ENCODE measurements around the gene RTL10.
"Not testable (repeated sequence)": the region's sequence is repeated elsewhere in the genome, so short reads cannot be mapped to it uniquely, and the experiment has no call there.

Gene RTL10

DNA sequence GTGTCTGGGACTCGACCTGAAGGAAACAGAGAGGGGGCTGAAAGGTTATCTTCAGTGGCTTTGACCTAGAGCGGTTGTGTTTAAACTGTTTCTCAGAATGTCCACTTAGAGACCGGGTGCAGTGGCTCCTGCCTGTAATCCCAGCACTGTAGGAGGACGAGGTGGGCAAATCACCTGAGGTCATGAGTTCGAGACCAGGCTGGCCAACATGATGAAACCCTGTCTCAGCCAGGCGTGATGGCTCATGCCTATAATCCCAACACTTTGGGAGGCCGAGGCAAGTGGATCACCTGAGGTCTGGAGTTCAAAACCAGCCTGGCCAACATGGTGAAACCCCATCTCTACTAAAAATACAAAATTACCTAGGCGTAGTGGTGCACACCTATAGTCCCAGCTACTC, 28.8 kb upstream of the RTL10 start:
- H3K27ac Mint-ChIP-seq; H3K36me3 Mint-ChIP-seq (ENCODE audit: low read depth); DNase-seq; H3K9me3 Mint-ChIP-seq; H3K27me3 Mint-ChIP-seq; H3K4me3 Mint-ChIP-seq: not testable (repeated sequence)
- peaks cover 34% of the 10 kb centered on the region for H3K4me1 Mint-ChIP-seq (ENCODE audit: low read depth)

DNA sequence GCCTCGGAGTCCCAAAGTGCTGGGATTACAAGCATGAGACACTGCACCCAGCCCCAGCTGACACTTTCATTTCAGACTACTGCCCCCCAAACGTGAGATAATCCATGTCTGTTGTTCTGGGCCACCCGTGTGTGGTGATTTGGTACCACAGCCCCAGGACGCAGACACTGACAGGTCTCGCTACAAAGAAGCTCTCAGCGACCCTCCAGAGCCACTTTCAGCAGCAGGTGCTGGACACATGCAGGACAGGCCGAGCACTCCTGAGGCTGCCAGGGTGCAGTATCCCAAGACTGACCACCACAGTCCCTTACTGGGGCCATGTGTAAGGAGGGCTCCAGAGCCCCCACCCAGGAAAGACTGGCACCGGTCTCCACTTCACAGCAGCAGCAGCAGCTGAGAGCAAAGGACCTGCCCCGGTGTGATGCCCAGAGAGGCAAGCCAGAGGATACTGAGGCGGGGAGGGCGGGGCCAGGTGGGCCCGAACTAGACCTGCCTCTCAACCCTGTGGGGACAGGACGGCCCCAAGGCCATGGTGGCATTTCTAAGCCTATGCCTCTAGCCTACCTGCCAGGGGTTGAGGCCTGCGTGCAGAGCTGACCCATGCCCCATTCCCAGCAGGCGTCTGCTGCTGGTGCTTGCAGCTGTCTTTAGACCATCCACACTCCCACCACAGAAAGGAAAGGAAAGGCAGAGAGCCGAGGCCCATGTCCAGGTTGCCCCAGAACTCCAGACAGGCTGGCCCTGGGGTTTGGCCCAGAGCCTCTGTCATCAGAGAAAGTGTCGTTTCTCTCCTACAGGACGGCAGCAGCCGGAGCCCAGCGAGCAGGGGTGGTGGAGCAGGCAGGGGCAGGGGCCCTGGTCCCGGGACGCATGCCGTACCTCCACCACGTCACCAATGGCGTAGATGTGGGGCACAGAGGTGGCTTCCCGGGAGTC, 28.0 kb upstream of the RTL10 start:
- Mint-ChIP-seq H3K27me3 (no peaks in the 10 kb centered on the region), H3K4me3 (no peak overlapping the region), H3K36me3 (ENCODE audit: low read depth) (peaks cover 4% of the 10 kb centered on the region), H3K4me1 (ENCODE audit: low read depth) (peaks cover 26% of the 10 kb centered on the region), H3K27ac (no peak overlapping the region), H3K9me3 (no peaks in the 10 kb centered on the region)
- DNase-seq: peak; percentile 26

DNA sequence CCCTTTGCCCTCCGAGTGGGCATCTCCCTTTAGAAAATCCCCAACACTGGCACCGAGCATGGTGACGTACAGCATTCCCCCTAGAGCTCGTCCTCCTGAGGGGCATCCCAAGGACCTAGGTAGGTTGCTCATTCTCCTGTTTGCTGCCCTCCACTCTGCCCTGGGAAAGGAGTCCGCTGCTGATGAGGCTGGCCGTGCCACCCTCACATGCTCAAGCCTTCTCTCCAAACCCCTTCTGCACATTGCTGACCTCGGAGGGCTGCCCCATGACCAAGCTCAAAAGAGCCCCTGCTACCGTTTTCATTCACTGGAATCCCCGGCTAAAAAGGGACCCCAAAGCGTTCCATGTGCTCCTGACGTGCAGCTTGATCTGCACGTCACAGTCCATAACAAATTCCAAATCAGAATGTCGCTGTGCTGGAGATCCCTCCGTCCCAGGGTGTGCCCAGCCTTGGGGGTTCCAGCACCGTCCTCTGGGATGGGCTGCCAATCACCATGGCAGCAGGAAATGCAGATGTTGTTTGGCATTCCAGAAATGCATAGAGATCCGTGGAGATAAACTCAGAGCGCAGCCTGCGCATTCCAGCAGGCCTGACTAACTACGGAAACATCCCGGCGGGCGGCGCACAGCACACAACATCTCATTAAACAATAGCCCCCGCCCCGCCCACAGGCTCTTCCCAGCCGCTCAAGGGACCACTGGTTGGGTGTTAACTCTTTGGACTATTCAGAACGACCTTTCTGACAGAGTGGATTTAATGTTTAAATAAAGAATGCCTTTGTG, 26.3 kb upstream of the RTL10 start:
- H3K27me3 Mint-ChIP-seq: no peaks in the 10 kb centered on the region
- H3K4me1 Mint-ChIP-seq (ENCODE audit: low read depth): peaks cover 9% of the 10 kb centered on the region
- H3K36me3 Mint-ChIP-seq (ENCODE audit: low read depth): no peaks in the 10 kb centered on the region
- H3K4me3 Mint-ChIP-seq: no peak overlapping the region
- no peak overlapping the region for H3K27ac Mint-ChIP-seq
- no peaks in the 10 kb centered on the region for H3K9me3 Mint-ChIP-seq
- DNase-seq: peak; percentile 17

DNA sequence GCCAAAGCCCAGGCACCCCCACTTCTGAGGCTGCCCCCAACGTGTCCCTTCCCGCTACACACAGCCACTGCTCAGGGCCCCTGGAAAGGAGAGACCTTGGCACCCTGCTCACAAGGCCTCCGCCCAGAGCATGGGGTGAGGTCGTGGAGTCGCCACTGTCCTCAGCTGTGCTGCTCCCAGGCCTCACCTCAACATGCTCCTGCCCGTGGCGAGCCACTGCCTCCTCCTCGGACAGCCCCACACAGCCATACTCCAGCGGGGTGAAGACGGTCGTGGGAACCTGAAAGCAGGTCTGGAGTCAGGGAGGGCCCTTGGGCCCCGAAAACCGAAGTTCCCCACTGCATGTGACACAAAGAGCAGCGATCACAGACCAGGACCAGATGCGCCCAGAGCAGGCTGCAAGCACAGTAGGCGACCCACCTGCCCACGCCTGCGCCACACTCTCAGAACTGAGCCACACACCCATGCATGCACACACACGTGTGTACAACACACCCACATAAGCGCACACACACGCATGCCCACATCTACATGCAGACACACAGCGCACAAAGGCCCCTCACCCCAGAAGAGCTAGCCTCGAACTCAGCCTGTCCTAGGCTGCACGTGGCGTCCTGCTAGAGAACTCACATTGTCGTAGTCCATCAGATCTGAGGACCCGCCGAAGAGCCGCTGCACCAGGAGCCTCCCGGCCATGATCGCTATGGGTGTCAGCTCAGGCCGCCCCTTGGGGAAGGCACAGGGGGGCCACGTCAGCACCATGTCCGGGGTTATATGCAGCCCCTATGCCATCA, 25.5 kb upstream of the RTL10 start:
- DNase-seq: peak; percentile 22
- H3K27me3 Mint-ChIP-seq: no peaks in the 10 kb centered on the region
- H3K4me1 Mint-ChIP-seq (ENCODE audit: low read depth): peaks cover 2% of the 10 kb centered on the region
- H3K36me3 Mint-ChIP-seq (ENCODE audit: low read depth): no peaks in the 10 kb centered on the region
- H3K4me3 Mint-ChIP-seq: no peak overlapping the region
- H3K9me3 Mint-ChIP-seq: no peaks in the 10 kb centered on the region
- H3K27ac Mint-ChIP-seq: no peak overlapping the region

DNA sequence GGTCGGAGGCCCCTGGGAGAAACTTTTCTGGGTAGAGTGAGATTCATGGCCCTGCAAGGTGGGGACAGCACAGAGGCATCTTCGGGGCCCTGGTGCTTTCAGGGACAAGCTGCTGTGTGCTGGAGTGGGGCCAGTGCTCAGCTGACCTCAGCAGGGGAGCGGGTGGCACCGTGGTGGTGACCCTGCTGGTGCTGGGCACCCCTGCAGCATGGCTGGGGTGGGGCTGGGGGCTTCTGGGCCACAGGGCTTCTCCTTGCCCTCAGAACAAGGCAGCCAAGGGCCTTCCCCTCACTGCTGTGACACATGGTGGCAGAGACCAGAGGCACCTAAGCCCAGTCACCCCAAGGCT, 24.9 kb upstream of the RTL10 start:
- no peak overlapping the region for H3K4me3 Mint-ChIP-seq
- peak; percentile 12 for DNase-seq
- H3K36me3 Mint-ChIP-seq (ENCODE audit: low read depth): no peaks in the 10 kb centered on the region
- no peaks in the 10 kb centered on the region for H3K9me3 Mint-ChIP-seq
- no peak overlapping the region for H3K27ac Mint-ChIP-seq
- peaks cover 3% of the 10 kb centered on the region for H3K4me1 Mint-ChIP-seq (ENCODE audit: low read depth)
- no peaks in the 10 kb centered on the region for H3K27me3 Mint-ChIP-seq

- Mint-ChIP-seq H3K27ac (no peak overlapping the region), H3K36me3 (ENCODE audit: low read depth) (no peaks in the 10 kb centered on the region), H3K4me3 (no peak overlapping the region), H3K4me1 (ENCODE audit: low read depth) (peaks cover 7% of the 10 kb centered on the region), H3K27me3 (no peaks in the 10 kb centered on the region), H3K9me3 (no peaks in the 10 kb centered on the region)
- peak; percentile 9 for DNase-seq
These were observed 24.5 kb upstream of the RTL10 start for GRCh38 chr22:19879246-19879570.

GRCh38 chr22:19878461-19879245, 24.0 kb upstream of the RTL10 start:
- Mint-ChIP-seq H3K4me3 (no peak overlapping the region), H3K27ac (no peak overlapping the region), H3K27me3 (no peaks in the 10 kb centered on the region), H3K9me3 (no peaks in the 10 kb centered on the region), H3K36me3 (ENCODE audit: low read depth) (no peaks in the 10 kb centered on the region), H3K4me1 (ENCODE audit: low read depth) (peaks cover 11% of the 10 kb centered on the region)
- DNase-seq: peak; percentile 22

GRCh38 chr22:19877626-19878339, 23.1 kb upstream of the RTL10 start:
- peak; percentile 15 for DNase-seq
- H3K27ac Mint-ChIP-seq: no peak overlapping the region
- no peaks in the 10 kb centered on the region for H3K36me3 Mint-ChIP-seq (ENCODE audit: low read depth)
- H3K27me3 Mint-ChIP-seq: no peaks in the 10 kb centered on the region
- H3K4me1 Mint-ChIP-seq (ENCODE audit: low read depth): peaks cover 13% of the 10 kb centered on the region
- H3K9me3 Mint-ChIP-seq: no peaks in the 10 kb centered on the region
- H3K4me3 Mint-ChIP-seq: no peak overlapping the region

- no peak overlapping the region for H3K4me3 Mint-ChIP-seq
- no peaks in the 10 kb centered on the region for H3K27me3 Mint-ChIP-seq
- no peak overlapping the region for H3K27ac Mint-ChIP-seq
- no peaks in the 10 kb centered on the region for H3K9me3 Mint-ChIP-seq
- DNase-seq: peak; percentile 20
- peaks cover 13% of the 10 kb centered on the region for H3K4me1 Mint-ChIP-seq (ENCODE audit: low read depth)
- H3K36me3 Mint-ChIP-seq (ENCODE audit: low read depth): no peaks in the 10 kb centered on the region
These were observed 22.4 kb upstream of the RTL10 start for GRCh38 chr22:19876941-19877625.

- H3K9me3 Mint-ChIP-seq: no peaks in the 10 kb centered on the region
- H3K4me1 Mint-ChIP-seq (ENCODE audit: low read depth): peaks cover 13% of the 10 kb centered on the region
- H3K27ac Mint-ChIP-seq: no peak overlapping the region
- DNase-seq: peak; percentile 25
- no peak overlapping the region for H3K4me3 Mint-ChIP-seq
- H3K36me3 Mint-ChIP-seq (ENCODE audit: low read depth): no peaks in the 10 kb centered on the region
- no peaks in the 10 kb centered on the region for H3K27me3 Mint-ChIP-seq
These were observed 21.8 kb upstream of the RTL10 start for GRCh38 chr22:19876314-19876940.

GRCh38 chr22:19875531-19876313, 21.0 kb upstream of the RTL10 start:
- DNase-seq: peak; percentile 17
- H3K27ac Mint-ChIP-seq: no peak overlapping the region
- H3K4me1 Mint-ChIP-seq (ENCODE audit: low read depth): peaks cover 13% of the 10 kb centered on the region
- H3K36me3 Mint-ChIP-seq (ENCODE audit: low read depth): no peaks in the 10 kb centered on the region
- no peak overlapping the region for H3K4me3 Mint-ChIP-seq
- H3K27me3 Mint-ChIP-seq: no peaks in the 10 kb centered on the region
- no peaks in the 10 kb centered on the region for H3K9me3 Mint-ChIP-seq

GRCh38 chr22:19875061-19875530, 20.4 kb upstream of the RTL10 start:
- Mint-ChIP-seq H3K36me3 (ENCODE audit: low read depth) (no peaks in the 10 kb centered on the region), H3K27me3 (no peaks in the 10 kb centered on the region), H3K27ac (no peak overlapping the region)

More at GRCh38 chr22:19875061-19875530, 20.4 kb upstream of the RTL10 start:
- Mint-ChIP-seq H3K4me1 (ENCODE audit: low read depth) (peaks cover 13% of the 10 kb centered on the region), H3K4me3 (no peak overlapping the region), H3K9me3 (no peaks in the 10 kb centered on the region)
- DNase-seq: no peak

All from activated T-cell treated with anti-CD3 and anti-CD28 coated beads, Interleukin-2, amount 50 U/mL, for 24 hours (primary cell).